Right kidney (tissue), 1 donor: ENCODE measurements around the gene INPP4A.
"Not testable (repeated sequence)": the region's sequence is repeated elsewhere in the genome, so short reads cannot be mapped to it uniquely, and the experiment has no call there.

Experiments used
- DNase-seq: peaks from one replicate; pipeline ENCODE4 v3.0.0-alpha.2; 2016

The INPP4A gene

DNA sequence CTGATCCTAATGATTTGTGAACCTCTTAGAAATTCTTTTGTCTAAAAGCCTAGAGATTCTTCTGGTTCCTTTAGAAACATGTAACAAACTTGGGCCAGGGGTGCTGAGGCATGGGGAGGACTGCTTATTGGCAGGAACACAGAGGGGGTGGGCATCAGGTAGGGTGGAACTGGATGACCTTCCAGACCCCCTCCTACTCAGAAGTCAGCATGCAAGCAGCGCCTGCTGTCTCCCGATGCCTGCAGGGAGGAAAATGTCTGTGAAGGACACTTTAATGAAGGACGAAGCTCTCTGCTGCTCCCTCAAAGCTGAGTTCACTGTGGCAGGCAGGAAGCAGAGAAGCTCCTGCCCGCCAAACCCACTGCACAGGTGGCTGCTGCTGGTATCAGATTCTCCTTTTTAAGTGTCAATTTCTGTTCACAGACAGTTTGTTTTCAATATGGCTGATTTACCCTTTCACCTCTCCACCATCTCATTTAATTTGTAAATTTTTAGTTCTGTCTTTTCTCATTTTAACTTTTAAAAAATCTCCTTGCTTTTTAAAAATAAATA, 144.3 kb downstream of the INPP4A start:
- no peak for DNase-seq

- DNase-seq = no peak
Measured at GRCh38 chr2:98589489-98589888, 144.8 kb downstream of the INPP4A start.

- no peak for DNase-seq
Measured at GRCh38 chr2:98592565-98592964, 147.9 kb downstream of the INPP4A start.

- DNase-seq = not testable (repeated sequence)
Measured at GRCh38 chr2:98594665-98595064, 150.0 kb downstream of the INPP4A start.

DNA sequence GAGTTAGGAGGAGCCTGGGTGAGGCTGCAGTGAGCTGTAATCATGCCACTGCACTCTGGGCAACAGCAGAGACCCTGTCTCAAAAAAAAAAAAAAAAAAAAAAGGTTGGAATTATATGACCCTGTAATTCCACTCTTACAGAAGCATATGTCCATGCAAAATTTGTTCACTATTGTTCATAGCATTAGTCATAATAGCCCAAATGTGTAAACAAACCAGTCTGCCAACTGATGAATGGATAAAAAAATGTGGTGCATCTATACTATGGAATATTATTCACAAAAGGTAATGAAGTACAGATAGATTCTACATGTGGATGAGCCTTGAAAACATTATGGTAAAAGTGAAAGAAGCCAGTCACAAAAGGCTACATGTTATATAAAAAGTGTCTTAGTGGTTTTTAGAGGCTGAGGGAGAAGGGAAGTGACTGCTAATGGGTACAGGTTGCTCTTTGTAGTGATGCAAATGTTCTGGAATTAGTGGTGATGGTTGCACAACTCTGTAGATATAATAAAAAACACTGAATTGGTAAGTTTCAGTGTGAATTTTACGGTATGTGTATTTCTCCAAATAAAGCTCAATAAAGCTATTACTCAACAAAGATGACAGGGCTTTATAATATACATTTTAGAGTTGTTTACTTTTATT, 154.2 kb downstream of the INPP4A start:
- DNase-seq = no peak

GRCh38 chr2:98601532-98602132, 157.0 kb downstream of the INPP4A start:
- DNase-seq = no peak

DNA sequence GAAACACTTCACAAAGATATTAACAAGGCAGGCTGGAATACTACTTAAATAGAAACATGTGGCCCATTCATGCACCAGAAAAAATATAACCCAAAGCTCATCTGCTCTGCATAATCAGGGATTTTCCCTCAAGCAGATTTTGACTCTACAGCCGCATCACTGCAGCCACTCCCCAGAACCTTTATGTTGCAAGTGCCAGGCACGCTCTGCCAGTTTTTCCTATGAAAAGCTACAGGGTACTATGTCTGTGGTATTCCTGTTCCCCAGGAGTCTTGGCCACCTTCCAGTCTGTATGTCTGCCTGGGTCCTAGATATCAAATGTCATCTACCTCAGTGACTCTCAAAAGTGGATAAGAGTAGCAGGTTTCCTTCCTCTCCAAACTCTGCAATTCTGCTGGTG, 159.9 kb downstream of the INPP4A start:
- DNase-seq = no peak

GRCh38 chr2:98605076-98605475, 160.4 kb downstream of the INPP4A start:
- DNase-seq = no peak

- no peak for DNase-seq
Measured at GRCh38 chr2:98606431-98606830, 161.8 kb downstream of the INPP4A start.

GRCh38 chr2:98607104-98607503, 162.4 kb downstream of the INPP4A start:
- DNase-seq = no peak

DNA sequence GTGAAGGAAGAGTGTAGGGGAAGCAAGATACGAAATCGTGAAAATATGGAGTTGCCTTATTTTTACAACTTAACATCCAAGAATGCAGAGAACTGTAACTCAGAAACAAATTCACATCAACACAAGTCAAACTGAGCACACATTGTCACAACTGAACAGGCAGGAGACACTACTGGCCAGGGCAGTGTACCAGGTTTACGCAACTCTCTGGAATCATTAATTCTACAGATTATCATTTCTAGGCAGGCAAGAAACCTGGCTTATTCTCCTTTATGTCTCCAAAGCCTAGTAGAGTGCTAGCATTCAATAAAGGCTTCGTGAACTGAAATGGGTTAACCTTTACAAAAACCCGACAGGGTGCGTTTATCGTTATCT, 163.1 kb downstream of the INPP4A start:
- DNase-seq = no peak

GRCh38 chr2:98608116-98608961, 163.7 kb downstream of the INPP4A start, which contains the start of the genes COA5 and UNC50:
TSS of gene COA5 (minus strand) at chr2:98608512. CDS start at chr2:98608405, 107 bp downstream.
TSS of gene UNC50 (plus strand) at chr2:98608589. CDS start at chr2:98609760, 1,171 bp downstream.
- peak; percentile 98 for DNase-seq

DNA sequence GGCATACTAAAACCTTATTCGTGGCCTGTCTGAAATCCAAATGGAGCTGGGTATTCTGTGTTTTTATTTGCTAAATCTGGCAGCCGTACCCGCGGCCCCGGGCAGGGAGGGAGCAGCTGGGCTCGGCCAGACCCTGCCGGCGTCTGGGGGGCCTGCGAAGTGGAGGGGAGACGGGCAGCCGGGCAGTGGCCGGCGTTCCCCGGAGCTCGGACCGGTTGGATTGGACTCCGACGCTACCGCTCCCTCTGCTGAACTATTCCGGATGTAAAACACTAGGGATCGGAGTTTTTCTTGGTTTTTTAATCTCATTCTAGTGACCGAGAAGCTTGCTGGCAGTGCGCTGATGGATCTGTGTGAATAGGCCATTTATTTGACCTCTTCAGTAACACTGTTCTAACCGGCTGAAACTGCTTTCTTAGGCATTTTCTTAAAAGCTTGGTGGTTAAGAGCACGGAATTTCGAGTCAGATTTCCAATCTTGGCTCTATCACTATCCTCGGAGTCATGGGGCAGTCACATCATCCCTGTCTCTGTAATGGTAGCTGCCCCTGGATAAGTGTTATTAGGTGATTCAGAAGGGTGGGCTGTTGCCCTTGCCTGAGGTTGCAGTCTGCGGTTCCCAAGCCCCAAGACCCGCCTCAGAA, 164.4 kb downstream of the INPP4A start:
- no peak for DNase-seq

DNA sequence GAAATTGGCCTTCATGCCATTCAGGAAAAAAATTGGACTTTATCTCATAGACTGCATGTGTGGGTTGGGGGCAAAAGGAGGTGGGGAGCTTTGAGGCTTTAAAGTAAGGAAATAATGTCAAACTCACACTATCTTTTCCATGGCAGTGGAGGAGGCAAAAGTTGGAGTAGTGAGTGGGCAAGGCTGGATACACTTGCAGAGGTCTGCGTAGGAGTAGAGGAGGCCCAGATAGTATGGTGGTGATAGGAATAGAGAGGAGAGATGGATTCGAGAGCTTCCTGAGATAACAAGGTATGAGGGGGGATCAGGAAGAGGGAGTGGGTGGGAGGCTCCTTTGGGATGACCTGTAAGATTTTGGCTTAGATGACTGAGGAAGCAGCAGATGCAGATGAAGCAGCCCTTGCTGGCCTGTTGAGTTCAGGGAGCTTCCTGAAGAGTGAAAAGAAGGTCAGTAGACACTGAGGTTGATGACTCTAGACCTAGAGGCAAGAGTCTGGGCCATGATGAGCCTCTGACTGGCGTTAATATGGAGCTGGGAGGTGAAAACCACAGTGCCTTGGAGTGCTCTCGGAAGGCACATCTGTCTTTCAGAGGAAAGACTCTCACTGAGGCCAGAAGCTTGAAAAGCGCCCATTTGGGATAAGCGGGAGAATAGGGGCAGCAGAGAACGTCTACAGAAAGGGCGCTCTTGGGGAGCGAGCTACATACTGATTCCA, 169.5 kb downstream of the INPP4A start:
- DNase-seq = no peak

GRCh38 chr2:98615481-98615880, 170.8 kb downstream of the INPP4A start:
- DNase-seq = no peak

DNA sequence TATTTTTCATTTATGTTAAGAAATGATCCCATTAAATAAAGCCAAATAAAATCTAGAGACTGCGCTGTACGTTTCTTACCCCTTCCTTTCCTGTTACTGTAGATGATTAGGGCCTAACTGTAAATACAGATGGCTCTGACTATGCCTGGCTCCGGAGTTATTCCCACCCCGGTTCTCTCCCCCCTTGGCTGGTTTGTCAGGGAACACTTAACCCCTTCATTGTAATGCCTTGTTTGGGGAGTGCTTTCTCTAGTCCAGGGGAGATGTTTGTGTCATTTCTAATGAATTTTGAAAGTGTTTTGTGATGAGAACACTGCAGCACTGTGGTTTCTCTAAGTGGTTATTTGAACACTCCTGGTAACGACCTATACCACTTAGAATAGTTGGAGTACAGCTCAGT, 172.5 kb downstream of the INPP4A start:
- DNase-seq = no peak

- DNase-seq = no peak
Measured at GRCh38 chr2:98623657-98624056, 179.0 kb downstream of the INPP4A start.

GRCh38 chr2:98632351-98632750, 187.7 kb downstream of the INPP4A start:
- DNase-seq = no peak

- DNase-seq = no peak
Measured at GRCh38 chr2:98634406-98635092, 189.9 kb downstream of the INPP4A start.

GRCh38 chr2:98637401-98638147, 192.9 kb downstream of the INPP4A start:
- DNase-seq = no peak
